NK-92 (cell line): Measurements from ENCODE around the gene CYB5R3.

Experiments used
- DNase-seq: peaks from one replicate; lab custom pipeline; 2025; ENCODE audit not compliant: unreplicated experiment; lab: John Stamatoyannopoulos, UW

CYB5R3 gene

DNA sequence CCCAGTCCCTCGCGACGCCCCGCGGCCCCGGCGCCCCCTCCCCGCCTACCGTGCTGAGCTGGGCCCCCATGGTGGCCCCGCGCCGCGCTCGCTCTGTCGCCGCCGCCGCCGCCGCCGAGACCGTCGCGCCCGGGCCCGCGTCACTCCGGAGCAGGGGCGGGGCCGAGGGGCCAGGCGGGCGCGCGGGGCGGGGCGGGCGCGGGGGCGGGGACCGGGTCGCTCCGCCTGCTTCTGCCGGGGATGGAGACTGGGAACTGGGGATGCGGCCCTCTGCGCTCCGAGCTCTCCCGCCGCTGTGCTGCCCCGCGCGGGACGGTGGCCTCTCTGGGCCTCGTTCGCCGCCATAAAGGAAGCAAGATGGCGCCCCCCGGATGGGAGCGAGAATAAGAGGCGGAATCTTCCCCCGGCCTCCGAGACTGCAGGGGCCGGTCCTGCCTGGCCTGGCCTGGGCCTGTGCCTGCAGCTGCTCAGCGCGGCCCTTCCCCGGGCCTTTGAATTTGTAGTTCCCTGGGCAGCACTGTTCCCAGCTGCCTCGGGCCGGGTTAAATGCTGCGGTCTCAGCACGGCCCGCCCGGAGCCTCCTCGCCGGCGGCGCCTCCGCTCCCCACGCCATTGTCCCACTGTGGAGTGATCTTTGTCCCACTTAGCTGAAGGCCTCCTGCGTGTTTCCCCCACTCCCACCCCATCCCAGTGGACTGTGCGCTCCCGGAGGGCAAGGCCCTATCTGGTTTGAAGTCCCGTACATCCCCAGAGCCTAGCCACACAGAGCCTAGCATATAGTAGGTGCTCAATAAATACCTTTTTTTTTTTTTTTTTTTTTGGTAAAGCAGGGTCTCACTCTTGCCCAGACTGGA, at the start of gene CYB5R3:
TSS of gene CYB5R3 (minus strand) at position 147 of the 854 bp plus-strand sequence. CDS start at position 70, 77 bp downstream.
- DNase-seq = no peak

DNA sequence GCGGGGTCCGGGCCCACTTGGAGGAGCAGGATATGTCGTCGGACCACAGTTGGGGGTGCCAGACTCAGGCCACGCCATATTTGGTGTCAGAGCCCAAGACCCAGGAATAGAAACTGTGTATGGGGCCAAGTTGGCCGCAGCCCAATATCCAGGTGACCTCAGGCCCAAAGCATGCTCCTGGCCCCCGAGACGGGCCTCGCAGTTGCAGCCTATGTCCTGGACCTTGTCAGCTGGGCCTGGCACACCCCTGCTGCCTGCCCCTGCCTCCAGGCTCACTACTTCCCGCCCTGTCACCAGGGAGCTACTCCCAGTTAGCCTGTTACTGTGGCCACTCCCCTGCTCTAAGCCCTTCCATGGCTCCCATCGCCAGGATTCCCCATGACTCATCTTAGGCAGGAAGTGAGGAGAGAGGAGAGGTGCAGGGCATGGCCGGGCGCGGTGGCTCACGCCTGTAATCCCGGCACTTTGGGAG, 48.4 kb upstream of the CYB5R3 start:
- no peak for DNase-seq

DNA sequence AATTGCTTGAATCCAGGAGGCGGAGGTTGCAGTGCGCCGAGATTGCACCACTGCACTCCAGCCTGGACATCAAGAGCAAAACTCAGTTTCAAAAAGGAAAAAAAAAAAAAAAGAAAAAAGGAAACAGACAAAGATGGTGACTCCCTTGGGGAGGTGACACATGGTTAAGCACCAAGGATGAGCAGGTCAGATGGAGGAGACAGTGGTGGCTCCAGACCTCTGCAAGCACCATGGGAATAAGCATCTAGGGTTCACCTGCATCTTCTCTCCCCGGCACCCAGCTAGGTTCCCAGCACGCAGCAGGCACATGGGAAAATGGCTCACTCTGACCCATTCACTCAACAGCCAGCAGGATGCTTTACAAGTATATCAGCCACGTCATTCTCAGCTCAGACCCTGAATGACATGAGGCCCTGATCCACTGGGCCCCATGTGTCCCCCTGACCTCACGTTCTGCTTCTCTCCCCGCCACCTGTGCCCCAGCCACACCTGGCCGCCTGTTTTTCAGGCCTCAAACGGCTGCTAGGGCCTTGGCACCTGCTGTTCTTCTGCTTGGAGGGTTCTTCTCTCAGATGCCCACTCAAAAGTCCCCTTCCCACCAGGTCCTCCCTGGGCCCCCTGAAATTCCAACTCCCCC, 47.3 kb upstream of the CYB5R3 start:
- no peak for DNase-seq

DNA sequence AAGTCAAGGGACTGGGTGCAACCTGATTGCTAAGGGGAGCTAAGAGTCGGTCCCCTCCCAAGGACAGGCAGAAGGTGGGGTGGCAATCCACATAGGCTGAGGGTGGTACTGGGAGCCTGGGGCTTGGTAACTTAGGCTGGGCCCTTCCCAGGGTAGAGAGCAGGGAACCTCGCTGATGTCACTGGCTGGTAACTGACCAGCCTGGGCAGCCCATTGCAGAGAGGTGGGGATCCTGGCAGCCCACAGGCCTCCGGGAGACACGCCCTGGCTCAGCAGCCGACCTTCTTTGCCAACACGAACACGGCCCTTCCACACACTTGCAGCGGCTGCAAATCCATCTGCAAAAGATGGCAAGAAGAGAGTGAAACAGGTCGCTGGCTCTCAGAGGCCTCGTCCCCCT, 46.1 kb upstream of the CYB5R3 start:
- DNase-seq = no peak

DNA sequence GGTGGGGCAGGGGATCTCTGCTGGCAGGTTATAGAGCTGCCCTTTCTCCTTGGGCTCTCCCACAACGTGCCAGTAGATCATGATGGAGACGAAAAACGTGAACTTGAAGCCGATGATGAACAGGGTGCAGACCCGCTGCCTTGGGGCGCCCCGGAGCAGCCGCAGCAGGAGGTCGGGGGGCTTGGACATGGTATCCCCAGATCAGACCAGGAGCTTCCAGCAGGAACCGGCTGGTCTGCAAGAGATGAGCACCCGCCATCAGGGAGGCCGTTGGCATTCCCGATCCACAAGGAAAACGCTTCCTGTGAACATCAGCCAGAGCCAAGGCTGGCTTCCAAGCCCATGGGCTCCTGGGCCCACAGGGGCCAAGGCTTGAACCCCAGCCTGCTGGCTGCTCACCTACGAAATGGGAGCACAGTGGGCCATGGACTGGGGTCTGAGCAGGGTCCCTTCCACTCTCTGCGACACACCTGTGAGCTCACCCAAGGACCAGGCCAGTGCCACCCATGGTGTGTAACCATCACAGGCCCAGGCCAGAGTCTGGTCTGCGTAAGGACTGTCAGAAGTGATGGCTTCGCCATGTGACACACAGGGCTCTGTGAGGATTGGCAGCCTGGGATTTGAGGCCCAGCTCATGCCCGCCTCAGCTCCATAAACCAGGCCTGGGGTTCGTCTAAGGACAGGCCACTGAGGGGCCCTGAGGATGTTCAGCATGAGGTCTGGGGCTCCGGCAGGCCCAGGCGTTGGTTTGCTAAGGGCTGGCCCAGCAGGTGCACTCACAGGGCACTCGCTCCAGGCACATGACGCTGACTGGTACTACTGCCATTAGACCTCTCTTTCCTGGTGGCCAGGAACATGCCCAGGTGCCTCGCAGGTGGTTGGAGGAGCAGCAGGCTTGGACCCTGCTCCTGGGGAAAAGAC, 44.8 kb upstream of the CYB5R3 start:
- no peak for DNase-seq

DNA sequence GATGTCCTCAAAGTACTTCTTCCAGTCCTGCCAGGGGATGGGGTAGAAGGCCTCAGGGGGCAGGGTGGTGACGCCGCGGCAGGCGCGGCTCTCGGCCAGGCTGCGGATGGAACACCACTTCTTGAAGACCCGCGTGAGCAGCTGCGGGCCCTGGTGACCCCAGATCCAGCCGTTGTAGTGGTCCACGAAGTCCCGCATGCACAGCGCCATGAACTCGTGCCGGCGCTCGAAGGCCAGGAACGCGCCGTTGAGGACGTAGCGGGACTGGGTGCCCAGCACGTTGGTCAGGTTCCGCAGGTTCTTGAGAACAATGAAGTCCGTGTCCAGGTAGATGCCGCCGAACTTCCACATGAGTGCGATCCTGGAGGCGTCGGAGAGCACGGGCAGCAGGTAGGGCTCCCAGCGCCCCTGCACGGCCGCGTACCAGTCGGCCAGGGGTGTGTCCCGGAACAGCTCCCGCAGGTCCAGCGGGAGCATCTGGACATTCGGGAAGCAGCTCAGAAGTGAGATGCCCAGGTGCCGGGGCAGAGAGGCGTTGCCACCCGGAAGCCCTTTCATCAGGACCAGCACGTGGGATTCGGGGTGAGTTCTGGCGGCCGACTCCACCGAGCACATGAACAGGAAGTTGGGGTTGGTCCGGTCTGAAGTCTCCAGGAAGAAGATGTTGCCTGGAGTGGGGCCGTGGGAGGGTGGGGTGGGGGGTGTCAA, 44.0 kb upstream of the CYB5R3 start:
- no peak for DNase-seq

DNA sequence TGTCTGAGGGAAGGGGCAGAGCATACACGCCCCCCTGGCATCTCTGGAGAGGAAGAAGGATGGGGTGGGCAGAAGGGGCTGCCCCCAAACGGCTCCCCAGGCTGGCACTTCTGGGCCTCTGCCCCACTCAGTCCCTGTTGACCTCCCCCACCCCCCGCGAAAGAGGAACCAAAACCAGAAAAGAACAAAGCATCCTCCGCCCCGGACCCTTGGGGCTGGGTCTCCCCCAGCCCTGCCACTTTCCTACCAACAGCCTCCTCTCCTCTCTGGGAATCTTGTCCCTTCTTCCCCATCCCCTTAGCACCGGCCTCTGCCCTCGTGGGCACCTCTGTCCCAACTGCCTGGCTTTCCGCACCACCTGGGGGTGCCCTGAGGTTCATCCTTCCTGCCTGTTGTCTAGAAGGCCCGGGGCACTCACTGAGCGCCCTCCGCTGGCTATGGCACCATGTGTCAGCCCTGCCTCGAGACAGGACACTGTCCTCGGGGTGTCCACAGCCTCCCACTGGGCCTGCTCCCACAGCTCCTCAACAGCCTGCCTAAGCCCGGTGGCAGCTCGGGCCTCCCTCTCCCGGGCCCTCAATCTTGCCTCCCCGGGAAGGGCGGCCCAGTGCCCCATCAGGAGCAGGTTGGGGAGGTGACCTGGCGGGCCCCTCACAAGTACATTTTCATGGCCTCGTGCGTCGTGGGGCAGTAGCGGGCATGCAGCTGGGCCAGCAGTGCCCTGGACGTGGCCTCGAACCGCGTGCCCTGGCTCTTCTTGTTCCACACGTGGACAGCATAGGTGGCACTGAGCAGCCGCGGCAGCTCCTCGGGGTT, 43.3 kb upstream of the CYB5R3 start:
- DNase-seq = no peak

DNA sequence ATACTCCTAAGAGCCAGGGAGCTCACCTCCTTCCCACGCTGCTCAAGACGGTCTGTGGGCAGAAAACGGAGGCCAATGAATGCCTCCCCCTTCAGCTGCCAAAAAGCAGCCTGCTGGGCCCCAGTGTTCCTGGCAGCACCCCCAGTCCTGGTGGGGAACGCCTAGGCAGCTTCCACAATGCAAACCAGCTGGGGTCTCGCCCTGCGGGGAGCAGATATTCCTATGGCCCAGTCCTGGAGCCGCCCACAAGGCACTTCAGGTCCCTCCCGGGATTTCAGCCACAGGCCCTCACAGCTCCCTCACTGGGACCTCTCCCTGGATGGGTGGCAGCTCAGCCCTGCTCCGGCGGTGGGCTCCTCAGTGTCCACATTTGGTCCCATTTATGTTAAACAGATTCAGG, 42.2 kb upstream of the CYB5R3 start:
- DNase-seq = no peak

DNA sequence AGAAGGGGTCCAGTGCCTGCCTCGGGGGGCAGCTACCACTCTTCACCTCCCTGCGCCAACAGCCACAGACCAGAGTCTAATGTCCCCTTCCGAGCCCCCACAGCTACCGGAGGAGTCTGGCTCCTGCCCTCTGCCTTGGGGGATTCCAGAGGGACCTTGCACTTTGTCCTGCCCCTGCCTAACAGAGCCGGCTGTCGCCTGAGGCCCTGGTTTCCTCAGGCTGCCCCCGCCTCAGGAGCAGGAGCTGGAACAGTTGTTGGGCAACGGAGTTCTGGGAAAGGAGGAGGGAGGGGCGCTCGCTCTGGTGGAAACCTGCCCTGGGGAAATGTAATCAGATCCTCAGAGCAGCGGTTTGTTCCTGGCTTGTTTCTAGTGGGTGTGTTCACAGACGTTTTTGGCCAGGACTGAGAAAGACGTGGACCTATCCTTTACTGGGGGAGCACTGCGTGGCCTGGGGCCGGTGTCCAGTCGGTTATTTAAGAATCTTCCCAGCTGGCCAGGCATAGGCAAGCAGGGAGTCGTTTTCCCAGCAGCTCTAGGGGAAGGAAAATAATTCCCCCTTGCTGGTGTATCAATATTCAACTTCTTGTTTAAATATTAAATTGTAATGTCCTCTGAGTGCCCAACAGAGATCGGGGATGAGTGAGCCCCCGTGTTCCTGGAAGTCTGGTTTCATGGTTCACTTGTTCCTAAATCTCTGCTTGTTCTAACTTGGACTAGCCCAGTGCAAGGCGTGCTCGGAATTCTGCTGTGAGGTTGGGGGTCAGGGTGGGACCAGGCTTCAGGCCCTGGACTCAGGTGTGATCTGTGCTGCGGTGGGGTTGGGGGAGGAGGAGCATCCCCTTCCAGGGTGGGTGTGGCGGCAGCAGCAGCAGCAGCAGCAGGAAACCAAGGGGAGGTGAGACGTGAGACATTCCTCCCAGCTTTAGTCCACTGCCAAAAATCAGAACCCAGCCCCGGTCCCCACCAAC, 39.3 kb upstream of the CYB5R3 start:
- DNase-seq = no peak

DNA sequence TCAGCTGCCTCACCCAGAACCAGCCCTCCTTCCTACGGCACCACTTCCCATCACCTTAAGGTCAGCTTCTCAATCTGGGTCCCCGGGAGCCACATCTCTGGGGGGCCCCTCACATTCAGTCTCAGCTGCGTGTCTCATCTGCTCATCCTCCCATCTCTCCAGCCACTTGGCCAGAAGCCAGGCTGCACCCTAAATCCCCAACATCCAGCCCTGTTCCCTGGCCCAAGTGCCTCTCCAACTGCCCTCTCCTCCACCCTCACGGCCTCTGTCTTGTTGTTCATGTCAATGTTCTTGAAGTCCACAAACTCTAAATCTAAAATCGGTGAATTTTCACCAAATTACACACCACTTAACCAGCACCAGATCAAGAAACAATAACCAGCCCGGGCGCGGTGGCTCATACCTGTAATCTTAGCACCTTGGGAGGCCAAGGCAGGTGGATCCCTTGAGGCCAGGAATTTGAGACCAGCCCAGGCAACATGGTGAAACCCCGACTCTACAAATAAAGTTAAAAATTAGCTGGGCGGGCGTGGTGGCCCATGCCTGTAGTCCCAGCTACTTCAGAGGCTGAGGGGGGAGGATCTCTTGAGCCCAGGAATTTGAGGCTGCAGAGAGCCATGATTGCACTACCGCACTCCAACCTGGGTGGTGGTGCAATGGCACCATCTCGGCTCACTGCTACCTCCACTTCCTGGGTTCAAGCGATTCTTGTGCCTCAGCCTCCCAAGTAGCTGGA, 37.7 kb upstream of the CYB5R3 start:
- DNase-seq = no peak

DNA sequence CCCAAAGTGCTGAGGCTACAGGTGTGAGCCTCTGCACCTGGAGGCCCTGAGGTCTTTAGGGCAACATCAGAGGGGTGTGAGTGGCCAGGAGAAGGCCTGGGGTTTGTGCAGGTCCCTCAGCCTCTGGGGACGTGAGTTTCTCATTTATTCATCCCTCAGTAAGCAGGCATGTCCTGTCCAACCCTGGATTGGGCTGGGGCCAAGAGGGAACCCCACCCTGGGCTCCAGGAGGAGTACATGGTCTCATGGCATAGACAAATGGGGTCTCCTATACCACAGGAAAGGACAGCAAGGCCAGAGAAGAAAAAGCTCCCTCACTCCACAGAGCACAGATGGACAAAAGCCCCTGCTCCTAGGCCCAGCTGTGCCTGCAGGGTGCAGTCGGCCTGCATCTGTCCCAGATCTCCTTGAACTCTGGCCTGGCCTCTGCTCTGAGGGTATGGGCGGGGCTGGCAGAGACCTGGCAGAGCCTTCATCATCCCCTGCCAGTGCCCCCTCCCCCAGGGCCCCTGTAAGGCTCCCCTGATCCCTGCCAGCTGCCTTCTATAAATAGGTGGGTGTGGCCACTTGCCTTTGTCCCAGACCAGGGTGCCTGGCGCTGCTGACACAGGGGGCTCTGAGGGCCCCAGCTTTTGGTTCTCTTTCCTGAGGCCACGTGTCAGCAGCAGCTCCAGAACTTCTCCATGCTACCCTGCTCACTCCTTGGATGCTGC, 36.9 kb upstream of the CYB5R3 start:
- no peak for DNase-seq

DNA sequence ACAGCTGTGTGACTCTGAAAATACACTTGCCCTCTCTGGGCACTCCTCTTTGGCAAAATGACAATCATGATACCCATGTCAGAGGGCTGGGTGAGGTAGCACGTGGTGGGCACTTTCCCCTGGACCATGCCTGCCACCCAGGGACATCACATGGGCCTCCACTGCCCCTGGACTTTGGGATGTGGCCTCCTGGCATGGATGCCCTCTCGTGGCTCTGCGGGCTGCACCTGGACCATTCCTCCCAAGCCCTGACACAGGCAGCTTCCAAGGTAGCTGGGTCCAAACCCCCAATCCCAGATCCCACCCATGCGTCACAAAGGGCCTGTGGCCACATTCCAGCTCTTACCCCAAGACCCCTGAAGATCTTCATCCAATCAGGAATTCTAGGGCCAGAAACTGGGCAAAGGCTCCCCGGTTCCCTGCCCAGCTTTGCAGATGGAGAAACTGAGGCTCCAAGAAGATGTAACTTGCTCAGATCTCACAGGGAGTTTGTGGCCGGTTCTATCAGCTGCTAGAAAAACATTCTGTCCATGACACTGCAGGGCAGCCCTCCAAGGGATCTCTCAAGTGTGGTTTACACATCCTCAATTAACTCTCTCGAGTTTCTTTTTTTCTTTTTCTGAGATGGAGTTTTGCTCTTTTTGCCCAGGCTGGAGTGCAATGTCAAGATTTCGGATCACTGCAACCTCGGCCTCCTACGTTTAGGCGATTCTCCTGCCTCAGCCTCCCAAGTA, 35.4 kb upstream of the CYB5R3 start:
- DNase-seq = no peak

DNA sequence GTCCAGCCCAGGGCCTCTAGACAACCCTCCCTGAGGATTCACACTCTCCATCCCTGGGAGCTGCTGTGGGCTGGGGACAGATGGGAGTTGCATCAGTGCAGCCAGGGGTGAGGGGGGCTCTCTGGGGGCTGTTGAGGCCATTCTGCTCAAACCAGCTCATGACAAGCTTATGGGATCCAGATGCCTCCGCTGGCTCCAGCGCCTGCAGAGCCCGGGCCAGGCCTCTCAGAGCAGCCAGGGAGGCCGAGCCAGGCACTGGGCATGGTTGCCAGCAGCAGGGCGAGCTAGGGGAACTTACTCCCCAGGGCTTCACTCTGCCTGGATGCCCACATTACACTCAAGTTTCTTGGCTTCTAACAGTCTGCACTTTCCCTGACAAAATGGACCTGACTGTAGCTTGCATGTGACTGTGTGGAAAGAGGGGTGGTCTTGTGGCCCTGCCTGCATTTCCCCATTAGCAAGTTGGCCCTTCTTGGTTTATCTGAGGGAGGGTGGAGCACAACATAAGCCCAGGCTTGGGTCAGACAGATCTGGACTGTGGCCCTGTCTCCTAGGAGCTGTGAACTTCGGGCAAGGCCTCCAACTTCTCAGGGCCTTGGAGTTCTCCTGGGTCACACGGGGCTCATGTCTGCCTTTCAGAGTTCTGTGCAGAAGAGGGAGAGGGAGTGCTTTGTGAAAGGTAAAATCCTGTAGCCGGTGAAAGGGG, 34.5 kb upstream of the CYB5R3 start:
- no peak for DNase-seq

DNA sequence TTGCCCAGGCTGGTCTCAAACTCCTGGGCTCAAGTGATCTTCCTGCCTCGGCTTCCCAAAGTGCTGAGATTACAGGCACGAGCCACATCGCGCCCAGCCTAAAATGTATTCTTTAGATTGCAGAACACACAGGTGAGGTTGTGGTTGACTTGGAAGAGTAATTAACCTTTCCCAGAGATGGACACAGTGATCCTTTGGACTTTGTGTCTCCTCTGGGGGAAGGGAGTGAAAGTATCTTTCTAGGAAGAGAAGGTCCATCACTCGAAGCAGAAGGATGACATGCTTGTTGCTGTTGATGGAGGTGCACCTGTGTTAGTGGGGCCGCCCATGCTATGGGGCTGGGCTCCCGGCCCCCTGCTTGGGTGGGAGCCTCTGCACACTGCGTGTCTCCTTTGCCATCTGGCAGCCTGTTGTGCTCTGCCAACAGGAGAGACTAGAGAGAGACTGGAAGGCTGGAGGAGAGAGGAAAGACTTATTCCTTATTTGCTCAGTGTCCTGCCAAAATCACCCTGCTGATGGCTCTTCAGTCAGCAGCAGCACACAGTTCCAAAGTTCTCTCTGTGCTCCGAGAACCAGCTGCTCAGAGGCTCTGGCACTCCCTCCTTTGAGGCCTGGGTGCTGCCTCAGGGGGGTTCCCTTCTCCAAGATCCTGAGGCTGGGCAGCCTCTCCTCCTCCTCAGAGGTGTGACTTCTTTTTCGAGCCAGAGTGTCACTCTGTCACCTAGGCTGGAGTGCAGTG, 33.1 kb upstream of the CYB5R3 start:
- DNase-seq = no peak

DNA sequence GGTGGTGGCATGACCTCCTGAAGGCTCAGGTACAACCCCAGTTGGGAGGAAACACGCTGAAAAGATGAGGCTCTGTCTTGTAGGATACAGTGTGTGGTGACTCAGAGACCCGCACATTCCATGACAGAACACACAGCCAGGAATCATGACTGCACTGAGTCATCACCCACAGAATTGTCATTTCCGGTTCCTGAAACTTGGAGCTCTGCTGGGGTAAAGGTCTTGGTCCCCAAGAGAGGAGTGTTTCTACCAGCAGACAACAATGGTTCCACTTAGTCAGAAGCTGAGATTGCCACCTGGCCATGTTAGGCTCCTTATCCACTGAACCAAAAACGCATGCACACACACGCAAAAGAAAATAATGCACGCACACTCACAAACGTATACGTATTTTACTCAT, 31.5 kb upstream of the CYB5R3 start:
- DNase-seq = no peak
